Measurements from ENCODE around the gene FAM168A.

- TF ChIP-seq CTCF (IDR thresholded peaks at IDR 0.05): no peak
- TF ChIP-seq POLR2A (IDR thresholded peaks at IDR 0.05): no peak
Observed at GRCh38 chr11:73384531-73384871, 213.4 kb downstream of the FAM168A start.

Data from tibial nerve (tissue), 3 donors.